Limb (tissue), 2 donors: ENCODE measurements around the gene TEX2.
"Not testable (repeated sequence)": the region's sequence is repeated elsewhere in the genome, so short reads cannot be mapped to it uniquely, and the experiment has no call there.

Source experiments
- DNase-seq, 2 donors: peaks; one replicate each; pipeline ENCODE4 v3.0.0-alpha.2; 2016; ENCODE audit errors: extremely low spot score in 2 of 2

Gene TEX2

GRCh38 chr17:64145375-64145750 is 117.7 kb downstream of the TEX2 start:
- DNase-seq: no peak

- no peak for DNase-seq
These were observed 123.5 kb downstream of the TEX2 start for GRCh38 chr17:64139542-64139941.

GRCh38 chr17:64138441-64138840 is 124.6 kb downstream of the TEX2 start:
- no peak for DNase-seq

- no peak for DNase-seq
These were observed 128.1 kb downstream of the TEX2 start for GRCh38 chr17:64135000-64135399.

GRCh38 chr17:64134216-64134970 is 128.7 kb downstream of the TEX2 start:
- no peak for DNase-seq

- DNase-seq: peak; percentile 38 to 78
These were observed 129.4 kb downstream of the TEX2 start for GRCh38 chr17:64133546-64134215.

GRCh38 chr17:64131606-64132270 is 131.3 kb downstream of the TEX2 start:
- DNase-seq: no peak

GRCh38 chr17:64130559-64131001 is 132.5 kb downstream of the TEX2 start:
- DNase-seq: peak in 1 of 2 donors; percentile 7

GRCh38 chr17:64129765-64130558 is 133.1 kb downstream of the TEX2 start, which contains the start of gene ERN1:
TSS of gene ERN1 (minus strand) at chr17:64130144. CDS start at chr17:64130029, 115 bp downstream.
- peak; percentile 91 to 98 for DNase-seq

- DNase-seq: peak in 1 of 2 donors; percentile 8
These were observed 133.6 kb downstream of the TEX2 start for GRCh38 chr17:64129515-64129764.

GRCh38 chr17:64128787-64129514 is 134.1 kb downstream of the TEX2 start:
- no peak for DNase-seq

- DNase-seq: no peak
These were observed 136.1 kb downstream of the TEX2 start for GRCh38 chr17:64126918-64127317.

GRCh38 chr17:64125937-64126336 is 137.1 kb downstream of the TEX2 start:
- DNase-seq: no peak

- DNase-seq: no peak
These were observed 138.5 kb downstream of the TEX2 start for GRCh38 chr17:64124609-64125008.

- DNase-seq: no peak
These were observed 139.9 kb downstream of the TEX2 start for GRCh38 chr17:64123114-64123513.

- not testable (repeated sequence) for DNase-seq
These were observed 141.9 kb downstream of the TEX2 start for GRCh38 chr17:64120972-64121786.

GRCh38 chr17:64120159-64120810 is 142.8 kb downstream of the TEX2 start:
- DNase-seq: no peak

- DNase-seq: peak in 1 of 2 donors; percentile 42
These were observed 144.8 kb downstream of the TEX2 start for GRCh38 chr17:64117981-64118979.
